Right renal pelvis (tissue), 4 donors: ENCODE results near the gene KYAT1. TPM values are rescaled to one million over a fixed set of nuclear protein-coding genes. Genes with fewer than 3 reads are reported as not detected.

Source experiments
- DNase-seq, 4 donors: peaks; one replicate each; pipeline ENCODE4 v3.0.0-alpha.2; 2013; ENCODE audit warnings: low read depth in 4 of 4, low spot score in 3 of 4, missing footprints in 1 of 4
- polyA plus RNA-seq, 4 donors: library from polyadenylated mRNA; unstranded; fragments of 120-200 nt; gene quantifications; one replicate each; pipeline ENCODE4 v1.2.1, GENCODE V29; 2013; ENCODE audit not compliant: insufficient read length in 4 of 4

KYAT1 gene
- 10 to 100 TPM; 21.6 to 23.6 (median 22.5) TPM for polyA plus RNA-seq

GRCh38 chr9:128881884-128882676 is at the start of gene KYAT1, which contains the start of gene LRRC8A:
Gene KYAT1 (minus strand): TSS chr9:128881950. CDS start chr9:128845405, 36,545 bp downstream.
Gene LRRC8A (plus strand): TSS chr9:128882133. CDS start chr9:128907165, 25,032 bp downstream.
- peak; percentile 90 to 94 (median 94) for DNase-seq

- DNase-seq: no peak
Observed at GRCh38 chr9:128929560-128929959, 47.8 kb upstream of the KYAT1 start.

- DNase-seq: no peak
Observed at GRCh38 chr9:128928624-128929023, 46.9 kb upstream of the KYAT1 start.

DNA sequence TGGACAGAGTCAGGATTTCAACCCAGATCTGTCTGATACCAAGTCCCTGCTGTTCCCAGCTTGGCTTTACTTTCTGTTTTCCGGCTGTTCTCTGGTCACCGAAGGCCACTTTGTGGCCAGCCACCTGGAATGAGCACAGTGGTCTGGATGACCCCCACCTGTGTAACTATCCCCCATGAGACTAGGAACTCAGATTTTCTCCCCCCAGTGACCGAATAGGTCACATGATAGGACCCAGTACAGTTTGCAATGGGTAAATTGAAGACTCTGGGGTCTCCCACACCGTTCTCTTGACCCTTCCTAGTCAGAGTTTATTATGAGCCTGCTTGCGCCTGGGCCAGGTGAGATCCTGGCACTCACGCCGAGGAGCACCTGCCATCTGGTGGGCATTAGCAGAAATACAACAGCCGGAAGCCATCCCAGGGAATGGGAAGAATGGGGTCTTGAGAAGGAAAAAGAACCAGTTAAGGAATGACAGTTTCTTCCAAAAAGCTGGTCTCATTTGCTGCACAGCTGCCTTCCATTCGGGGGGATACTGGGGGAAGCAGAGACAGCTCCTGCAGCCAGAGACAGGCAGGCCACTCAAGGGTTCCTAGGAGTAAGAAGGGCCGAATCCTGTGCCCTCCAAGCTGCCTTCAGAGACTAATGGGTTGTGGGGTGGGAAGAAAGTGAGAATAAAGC is 46.1 kb upstream of the KYAT1 start:
- peak in 2 of 4 donors; percentile 31 to 39 for DNase-seq

DNA sequence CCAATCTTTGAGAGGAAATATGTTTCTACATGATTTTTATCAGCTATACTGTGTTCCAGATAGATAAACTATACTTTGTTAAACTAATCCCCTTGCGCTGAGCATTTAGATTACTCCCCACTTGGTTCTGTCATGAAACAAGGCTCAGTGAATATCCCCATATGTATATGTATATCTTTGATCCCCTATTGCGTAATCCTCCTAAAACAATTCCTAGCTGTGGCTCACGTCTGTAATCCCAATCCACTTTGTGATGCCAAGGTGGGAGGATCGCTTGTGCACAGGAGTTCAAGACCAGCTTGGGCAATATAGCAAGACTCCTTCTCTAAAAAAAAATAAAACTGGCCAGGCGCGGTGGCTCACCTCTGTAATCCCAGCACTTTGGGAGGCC is 41.7 kb upstream of the KYAT1 start:
- DNase-seq: no peak

- peak; percentile 65 to 70 (median 68) for DNase-seq
Observed at GRCh38 chr9:128921881-128922763, 40.4 kb upstream of the KYAT1 start.

GRCh38 chr9:128920381-128921058 is 38.8 kb upstream of the KYAT1 start, which contains the start of gene PHYHD1:
Gene PHYHD1 (plus strand): TSS chr9:128920982. CDS start chr9:128922324, 1,342 bp downstream.
- DNase-seq: no peak

DNA sequence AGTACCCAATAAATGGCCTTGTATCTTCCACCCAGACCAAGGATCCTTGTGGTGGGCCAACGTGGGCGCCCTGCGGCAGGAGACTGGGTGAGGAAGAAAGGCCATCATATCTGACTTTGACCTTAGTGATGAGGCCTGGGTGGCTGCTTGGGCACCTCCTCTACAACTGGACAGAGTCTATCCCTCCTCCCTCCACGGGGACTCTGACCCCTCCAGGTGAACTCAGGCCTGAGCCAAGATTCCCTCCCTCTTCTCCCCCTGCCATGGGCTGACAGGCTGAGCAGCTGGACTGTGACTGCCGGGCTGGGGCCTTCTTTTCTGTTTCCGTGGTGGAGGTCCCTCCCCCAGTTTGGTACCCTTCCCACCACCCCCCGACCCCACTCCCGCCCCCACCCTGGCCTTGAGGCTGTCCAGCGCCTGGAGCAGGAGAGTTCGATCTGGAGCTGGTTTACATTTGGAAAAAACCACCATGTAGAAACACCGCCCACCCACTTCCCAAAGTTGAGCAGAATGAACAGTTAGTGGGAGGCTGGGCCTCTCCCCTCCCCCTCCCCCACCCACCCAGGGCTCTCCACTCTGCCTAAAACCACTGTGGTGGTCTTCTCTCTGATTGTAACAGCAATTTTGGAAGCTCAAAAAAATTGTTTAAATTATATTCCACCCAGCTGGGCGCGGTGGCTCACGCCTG is 37.8 kb upstream of the KYAT1 start:
- DNase-seq: no peak

DNA sequence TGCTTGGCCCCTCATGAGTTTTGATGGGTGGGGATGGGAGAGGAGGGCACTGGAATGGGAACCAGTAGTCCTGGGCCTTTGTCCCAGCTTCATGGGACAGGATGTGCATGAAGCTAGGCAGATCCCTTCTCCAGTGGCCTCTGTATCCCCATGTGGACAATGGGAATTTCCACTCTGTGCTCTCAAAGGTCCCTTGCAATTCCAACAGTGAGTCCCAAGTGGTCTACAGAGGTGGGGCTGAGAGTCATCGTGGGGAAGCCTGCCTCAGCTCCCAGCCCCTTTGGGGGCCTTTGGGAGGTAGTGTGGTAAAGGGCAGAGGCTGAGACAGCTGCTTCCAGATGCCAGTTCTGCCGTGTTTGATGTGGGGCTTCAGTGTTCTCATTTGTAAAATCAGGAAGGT is 37.2 kb upstream of the KYAT1 start:
- DNase-seq: no peak

- DNase-seq: no peak
Observed at GRCh38 chr9:128917151-128917849, 35.5 kb upstream of the KYAT1 start.

DNA sequence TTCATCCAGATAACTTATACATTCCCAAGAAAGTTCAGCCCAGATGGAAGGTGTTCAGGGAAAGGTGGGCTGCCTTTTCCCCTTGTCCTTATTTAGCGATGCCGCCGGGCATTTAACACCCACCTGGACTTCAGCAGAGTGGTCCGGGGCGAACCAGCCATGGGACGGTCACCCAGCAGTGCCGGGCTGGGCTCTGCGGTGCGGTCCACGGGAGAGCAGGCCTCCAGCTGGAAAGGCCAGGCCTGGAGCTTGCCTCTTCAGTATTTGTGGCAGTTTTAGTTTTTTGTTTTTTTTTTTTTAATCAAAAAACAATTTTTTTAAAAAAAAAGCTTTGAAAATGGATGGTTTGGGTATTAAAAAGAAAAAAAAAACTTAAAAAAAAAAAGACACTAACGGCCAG is 35.0 kb upstream of the KYAT1 start:
- DNase-seq: no peak

DNA sequence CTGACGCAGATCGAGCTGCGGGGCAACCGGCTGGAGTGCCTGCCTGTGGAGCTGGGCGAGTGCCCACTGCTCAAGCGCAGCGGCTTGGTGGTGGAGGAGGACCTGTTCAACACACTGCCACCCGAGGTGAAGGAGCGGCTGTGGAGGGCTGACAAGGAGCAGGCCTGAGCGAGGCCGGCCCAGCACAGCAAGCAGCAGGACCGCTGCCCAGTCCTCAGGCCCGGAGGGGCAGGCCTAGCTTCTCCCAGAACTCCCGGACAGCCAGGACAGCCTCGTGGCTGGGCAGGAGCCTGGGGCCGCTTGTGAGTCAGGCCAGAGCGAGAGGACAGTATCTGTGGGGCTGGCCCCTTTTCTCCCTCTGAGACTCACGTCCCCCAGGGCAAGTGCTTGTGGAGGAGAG is 34.5 kb upstream of the KYAT1 start:
- no peak for DNase-seq

DNA sequence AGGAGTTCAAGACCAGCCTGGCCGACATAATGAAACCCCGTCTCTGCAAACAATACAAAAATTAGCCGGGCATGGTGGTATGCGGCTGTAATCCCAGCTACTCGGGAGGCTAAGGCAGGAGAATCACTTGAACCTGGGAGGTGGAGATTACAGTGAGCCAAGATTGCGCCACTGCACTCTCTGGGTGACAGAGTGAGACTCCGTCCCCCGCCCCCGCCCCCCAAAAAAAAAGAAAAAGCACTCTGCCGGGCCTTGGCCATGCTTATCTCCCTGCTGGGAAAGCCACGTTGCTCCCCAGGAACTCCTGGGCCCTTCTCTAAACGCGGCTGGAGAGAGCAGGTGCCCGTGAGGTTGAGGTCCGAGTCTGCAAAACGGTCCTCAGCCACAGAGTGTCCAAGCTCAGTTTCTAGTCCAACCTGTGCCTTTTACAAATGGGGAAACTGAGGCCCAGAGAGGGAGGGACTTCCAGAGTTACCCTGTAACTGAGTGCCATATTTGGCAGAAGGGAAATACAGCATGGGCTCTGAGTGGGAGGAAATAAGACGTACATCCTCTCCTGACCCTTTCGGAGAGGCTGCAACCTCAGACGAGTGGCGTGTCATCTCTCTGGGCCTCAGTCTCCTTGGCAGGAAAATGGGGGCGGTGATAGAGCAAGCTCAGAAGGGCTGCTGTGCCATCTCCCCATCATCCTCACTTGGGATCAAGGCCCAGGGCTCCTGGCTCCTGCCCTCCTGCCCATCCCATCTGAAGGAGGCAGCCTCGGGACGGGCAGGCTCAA is 32.4 kb upstream of the KYAT1 start:
- DNase-seq: no peak

- no peak for DNase-seq
Observed at GRCh38 chr9:128913048-128913900, 31.5 kb upstream of the KYAT1 start.

GRCh38 chr9:128912270-128912853 is 30.6 kb upstream of the KYAT1 start:
- no peak for DNase-seq

DNA sequence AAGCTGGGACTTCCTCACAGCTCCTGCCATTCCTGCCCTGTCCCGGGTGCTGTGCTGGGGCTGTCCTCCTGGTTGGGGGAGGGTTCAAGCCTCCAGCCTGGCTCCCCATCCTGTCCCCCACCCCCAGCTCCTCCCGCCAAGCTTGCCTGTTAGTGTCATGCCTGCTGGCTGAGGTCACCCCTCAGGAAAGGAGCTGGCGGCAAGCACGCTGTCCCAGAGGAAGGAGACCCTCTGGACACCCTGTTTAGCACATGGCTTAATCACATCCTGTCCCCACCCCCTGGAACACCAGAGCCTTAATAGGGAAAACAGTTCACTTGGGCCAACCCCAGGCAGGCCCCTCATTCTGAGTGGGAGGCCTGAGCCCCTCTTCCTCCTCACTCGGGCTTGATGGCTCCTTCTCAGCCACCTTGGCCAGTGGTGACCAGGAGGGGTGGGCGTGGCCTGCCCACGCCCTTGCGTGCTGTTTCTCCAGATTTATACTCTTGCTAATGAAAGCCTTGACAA is 29.8 kb upstream of the KYAT1 start:
- DNase-seq: no peak

GRCh38 chr9:128910906-128911305 is 29.2 kb upstream of the KYAT1 start:
- no peak for DNase-seq
